HG03097 (cell line): ENCODE results near the gene OIP5.
"Not testable (repeated sequence)": the region's sequence is repeated elsewhere in the genome, so short reads cannot be mapped to it uniquely, and the experiment has no call there.

Experiments used
- ATAC-seq: cut with Tn5 transposase; IDR thresholded peaks from one replicate; pipeline ENCODE4 v1.9.1; 2021; ENCODE audit not compliant: unreplicated experiment, low FRiP score

Gene OIP5

GRCh38 chr15:41304149-41304770 is 28.1 kb downstream of the OIP5 start:
- ATAC-seq: no peak

GRCh38 chr15:41301587-41301986 is 30.8 kb downstream of the OIP5 start:
- ATAC-seq: no peak

DNA sequence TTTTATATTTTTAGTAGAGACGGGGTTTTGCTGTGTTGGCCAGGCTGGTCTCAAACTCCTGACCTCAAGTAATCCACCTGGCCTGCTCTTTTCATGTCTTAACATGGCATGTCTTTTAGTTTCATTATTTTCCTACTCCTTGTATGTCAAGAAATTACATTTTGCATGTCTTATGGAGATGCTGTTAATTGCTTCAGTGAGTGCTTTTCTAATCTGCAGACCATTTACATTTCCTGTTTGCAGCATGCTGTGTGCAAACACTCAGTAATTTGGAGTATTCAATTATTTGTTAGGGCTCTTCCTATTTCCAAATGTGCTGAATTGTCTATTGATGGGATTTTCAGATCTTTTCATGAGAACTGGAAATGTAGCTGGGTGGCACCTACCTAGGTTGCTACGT is 31.3 kb downstream of the OIP5 start:
- ATAC-seq: not testable (repeated sequence)

GRCh38 chr15:41292521-41292920 is 39.9 kb downstream of the OIP5 start:
- no peak for ATAC-seq

DNA sequence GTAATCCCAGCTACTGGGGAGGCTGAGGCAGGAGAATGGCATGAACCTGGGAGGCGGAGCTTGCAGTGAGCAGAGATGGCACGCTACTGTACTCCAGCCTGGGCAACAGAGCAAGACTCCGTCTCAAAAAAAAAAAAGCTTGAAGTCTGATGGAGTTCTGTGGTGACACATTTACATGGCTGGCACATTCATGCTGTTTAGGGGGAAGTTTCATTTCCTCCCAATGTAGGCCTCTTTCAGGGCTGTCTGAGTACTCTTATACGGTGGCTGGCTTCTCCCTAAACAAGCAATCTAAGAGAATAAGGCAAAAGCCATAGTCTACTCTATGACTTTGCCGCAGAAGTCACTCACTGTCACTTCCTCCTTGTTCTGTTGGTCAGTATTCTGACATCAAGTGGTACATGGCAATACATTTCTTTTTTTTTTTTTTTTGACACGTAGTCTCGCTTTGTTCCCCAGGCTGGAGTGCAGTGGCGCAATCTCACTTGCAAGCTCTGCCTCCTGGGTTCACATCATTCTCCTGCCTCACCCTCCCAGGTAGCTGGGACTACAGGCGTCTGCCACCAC is 41.2 kb downstream of the OIP5 start:
- ATAC-seq: peak; percentile 58

DNA sequence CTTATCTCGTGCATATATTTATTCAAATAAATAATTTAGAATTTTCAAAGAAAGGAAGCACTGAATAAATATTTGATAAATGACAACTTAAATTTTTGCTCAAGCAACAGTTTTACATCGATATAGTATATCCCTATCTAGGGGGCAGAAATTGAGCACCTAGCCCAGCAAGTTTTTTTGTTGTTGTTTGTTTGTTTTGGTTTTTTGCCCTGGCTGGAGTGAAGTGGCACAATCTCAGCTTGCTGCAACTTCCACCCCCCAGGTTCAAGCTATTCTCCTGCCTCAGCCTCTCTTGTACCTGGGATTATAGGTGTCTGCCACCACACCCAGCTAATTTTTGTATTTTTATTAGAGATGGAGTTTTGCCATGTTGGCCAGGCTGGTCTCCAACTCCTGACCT is 42.4 kb downstream of the OIP5 start:
- no peak for ATAC-seq

DNA sequence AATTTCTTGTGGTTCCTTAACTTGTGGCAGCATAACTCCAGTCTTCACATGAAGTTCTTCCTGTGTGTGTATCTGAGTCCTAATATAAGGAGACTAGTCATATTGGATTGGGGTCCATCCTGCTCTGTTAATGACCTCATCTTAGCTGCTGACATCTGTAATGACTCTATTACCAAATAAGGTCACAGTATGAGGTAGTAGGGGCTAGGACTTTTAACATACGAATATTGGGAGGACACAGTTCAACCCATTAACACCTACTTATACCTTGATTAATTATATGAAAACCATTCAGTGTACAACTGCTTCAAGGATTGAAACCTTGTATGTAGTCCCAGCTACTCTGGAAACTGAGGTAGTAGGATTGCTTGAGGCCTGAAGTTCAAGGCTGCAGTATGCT is 43.9 kb downstream of the OIP5 start:
- ATAC-seq: no peak

DNA sequence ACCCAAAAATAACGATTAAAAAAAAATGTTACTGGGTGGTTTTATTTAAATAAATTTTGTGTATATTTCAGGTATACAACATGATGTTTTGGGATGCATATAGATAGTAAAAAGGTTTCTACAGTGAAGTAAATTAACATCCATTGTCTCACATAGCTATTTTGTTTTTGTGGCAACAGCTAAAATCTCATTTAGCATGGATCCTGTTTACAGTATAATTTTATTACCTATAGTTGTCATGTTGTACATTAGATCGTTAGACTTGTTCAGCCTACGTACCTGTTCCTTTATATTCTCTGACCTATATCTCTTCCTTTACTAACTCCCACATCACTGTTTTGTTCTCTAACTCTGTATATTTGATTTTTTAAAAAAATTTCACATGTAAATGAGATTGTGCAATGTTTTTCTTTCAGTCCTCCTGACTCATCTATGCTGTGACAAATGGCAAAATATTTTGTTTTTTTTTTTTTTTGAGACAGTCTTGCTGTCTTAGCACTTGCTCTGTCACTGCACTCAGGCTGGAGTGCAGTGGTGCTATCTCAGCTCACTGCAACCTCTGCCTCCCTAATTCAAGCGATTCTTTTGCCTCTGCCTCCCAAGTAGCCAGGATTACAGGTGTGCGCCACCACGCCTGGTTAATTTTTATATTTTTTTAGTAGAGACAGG is 45.6 kb downstream of the OIP5 start:
- no peak for ATAC-seq

GRCh38 chr15:41285285-41285684 is 47.1 kb downstream of the OIP5 start:
- ATAC-seq: no peak

GRCh38 chr15:41284427-41285177 is 47.8 kb downstream of the OIP5 start:
- ATAC-seq: no peak

DNA sequence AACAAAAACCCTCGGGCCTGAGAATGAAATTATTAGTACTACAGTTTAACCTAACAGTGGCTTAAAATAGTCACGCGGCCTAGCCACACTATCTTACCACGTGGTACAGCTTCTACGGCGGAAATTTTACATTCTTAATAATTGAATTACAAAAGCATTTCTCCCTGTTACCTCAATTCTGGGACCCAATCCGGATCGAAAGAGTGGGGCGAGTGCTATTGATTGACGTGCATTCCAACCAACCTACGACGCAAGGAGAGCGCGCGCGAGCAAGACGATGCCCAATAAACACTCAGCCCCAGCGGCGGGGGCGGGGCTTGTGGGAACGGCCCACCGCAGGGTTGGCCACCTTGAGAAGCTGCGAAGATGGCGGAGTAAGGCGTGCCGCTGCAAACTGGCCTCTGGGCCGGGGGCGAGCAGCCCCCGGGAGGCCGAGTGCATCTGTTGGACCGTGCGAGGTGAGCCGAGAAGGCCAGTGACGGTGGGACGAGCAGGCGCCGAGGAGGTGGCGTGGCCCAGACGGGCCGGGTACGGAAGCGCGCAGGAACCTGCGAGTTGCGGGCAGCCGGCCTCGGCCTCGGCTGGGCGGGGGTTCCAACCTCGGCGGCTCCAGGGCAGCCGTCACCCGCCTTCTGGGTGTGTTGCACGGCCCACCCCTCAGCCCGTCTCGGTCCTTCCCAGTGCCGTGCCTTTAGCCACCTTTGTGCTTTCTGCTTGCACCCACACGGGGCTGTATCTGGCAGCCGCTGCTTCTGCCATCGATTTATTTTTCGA is 48.6 kb downstream of the OIP5 start:
- ATAC-seq: peak; percentile 92

GRCh38 chr15:41282980-41283652 is 49.3 kb downstream of the OIP5 start:
- not testable (repeated sequence) for ATAC-seq

GRCh38 chr15:41282436-41282835 is 50.0 kb downstream of the OIP5 start:
- not testable (repeated sequence) for ATAC-seq

- ATAC-seq: no peak
Observed at GRCh38 chr15:41281236-41281635, 51.2 kb downstream of the OIP5 start.

DNA sequence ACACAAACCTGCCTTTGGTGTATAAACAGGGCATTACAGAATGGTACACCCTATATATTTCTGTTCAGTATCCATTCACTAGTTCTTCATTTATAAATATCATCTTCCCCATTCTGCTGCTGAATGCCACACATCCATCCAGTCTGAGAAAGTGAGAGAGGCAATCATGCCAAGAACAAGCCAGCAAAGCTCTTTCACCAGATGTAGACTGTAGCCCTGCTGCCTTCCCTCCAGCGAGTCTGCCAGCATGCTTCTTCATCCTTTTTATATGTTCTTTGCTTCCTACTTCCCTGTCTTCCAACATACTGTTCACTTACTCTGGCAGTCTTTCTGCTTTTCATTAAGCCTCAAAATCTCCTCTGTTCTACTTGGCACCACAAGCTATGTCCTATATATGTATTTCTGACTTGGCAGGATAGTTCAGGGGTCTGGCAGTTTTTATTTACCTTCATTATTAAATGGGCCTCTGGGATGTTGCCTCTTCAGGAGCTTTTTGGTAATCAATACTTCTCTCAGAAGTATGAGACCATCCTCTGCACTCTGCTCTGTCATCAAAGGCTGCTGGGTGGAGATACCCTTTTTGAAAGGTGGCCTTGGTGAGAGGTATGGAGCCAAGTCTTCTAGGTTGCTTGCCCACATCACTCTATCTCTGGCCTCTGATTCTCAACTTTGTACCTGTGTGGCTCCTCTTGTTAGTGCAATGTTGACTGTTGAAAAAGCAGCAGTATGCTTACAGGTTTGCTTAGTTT is 52.7 kb downstream of the OIP5 start:
- no peak for ATAC-seq

DNA sequence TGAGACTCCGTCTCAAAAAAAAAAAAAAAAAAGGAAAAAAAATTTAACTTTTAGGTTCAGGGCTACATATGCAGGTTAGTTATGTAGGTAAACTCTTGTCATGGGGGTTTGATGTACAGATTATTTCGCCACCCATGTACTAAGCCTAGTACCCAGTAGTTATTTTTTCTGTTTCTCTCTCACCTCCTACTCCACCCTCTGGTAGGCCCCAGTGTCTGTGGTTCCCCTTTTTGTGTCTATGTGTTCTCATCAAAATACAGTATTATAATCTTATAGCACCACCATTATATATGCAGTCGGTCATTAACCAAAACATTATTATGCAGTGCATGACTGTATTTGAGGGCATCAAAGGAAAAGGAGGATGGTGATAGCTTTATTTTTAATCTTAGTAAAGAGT is 54.1 kb downstream of the OIP5 start:
- no peak for ATAC-seq

- no peak for ATAC-seq
Observed at GRCh38 chr15:41276831-41277230, 55.6 kb downstream of the OIP5 start.

DNA sequence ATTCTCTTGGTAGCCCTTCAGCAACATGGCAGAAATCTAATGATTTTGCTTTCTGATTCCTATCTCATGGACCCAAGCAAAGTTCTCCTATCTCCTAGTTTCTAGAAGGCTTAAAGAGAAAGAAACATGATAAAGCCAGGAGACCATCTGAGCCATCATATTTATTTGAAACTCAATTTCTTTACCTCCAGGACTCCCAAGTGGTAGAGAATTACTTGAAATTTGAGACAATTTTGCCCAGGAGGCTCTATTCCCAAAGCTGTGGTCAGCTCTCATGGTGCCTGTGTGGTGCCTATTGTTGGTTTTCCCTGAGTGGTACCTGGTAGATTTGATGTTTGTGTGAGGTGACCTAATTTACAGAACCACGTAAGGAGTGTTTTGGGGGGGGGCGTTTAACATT is 62.5 kb downstream of the OIP5 start:
- ATAC-seq: no peak

- ATAC-seq: no peak
Observed at GRCh38 chr15:41263891-41264351, 68.5 kb downstream of the OIP5 start.
